ENCODE data around the gene DNAJC5G. TPM values are rescaled to one million over a fixed set of nuclear protein-coding genes. Genes with fewer than 3 reads are reported as not detected.
A peak's percentile ranks its signal among the peaks of the same experiment; 100 is the strongest.
"Not testable (repeated sequence)": the region's sequence is repeated elsewhere in the genome, so short reads cannot be mapped to it uniquely, and the experiment has no call there.

The DNAJC5G gene
- total RNA-seq, 6 experiments from 2014 or later = not detected

GRCh38 chr2:27264753-27265535 lies 10.3 kb upstream of the DNAJC5G start:
- peaks cover 0 to 31% (median 2%) of the 10 kb centered on the region in 4 donors for H3K4me1 ChIP-seq
- no peaks in the 10 kb centered on the region for H3K36me3 ChIP-seq
- TF ChIP-seq CTCF (IDR thresholded peaks at IDR 0.05) (peak; percentile 21 to 46 (median 41)), POLR2A (IDR thresholded peaks at IDR 0.05) (no peak)
- peak overlapping the region in 1 of 3 donors; percentile 14 for H3K4me3 ChIP-seq
- H3K9me3 ChIP-seq = no peaks in the 10 kb centered on the region
- intact Hi-C loops (cut with DNase I) = no loop called here
- H3K27me3 ChIP-seq = peaks cover 0 to 27% of the 10 kb centered on the region in 2 donors
- no peak overlapping the region for H3K27ac ChIP-seq
- WGBS (ENCODE audit: insufficient coverage, low coverage, low lambda C conversion rate, missing lambda C conversion rate) = 9% methylated on average over 12 of the region's 56 CpGs
- DNase-seq (peak in 1 of 3 donors; percentile 63), ATAC-seq (peak; percentile 62 to 66 (median 62))

GRCh38 chr2:27265536-27265870 lies 9.7 kb upstream of the DNAJC5G start:
- Histone ChIP-seq H3K4me1 (peaks cover 0 to 31% (median 2%) of the 10 kb centered on the region in 4 donors), H3K27me3 (peaks cover 0 to 27% of the 10 kb centered on the region in 2 donors), H3K27ac (no peak overlapping the region), H3K4me3 (no peak overlapping the region), H3K36me3 (no peaks in the 10 kb centered on the region), H3K9me3 (no peaks in the 10 kb centered on the region)
- TF ChIP-seq CTCF (IDR thresholded peaks at IDR 0.05) (no peak), POLR2A (IDR thresholded peaks at IDR 0.05) (no peak)
- intact Hi-C loops (cut with DNase I) = no loop called here
- DNase-seq (no peak), ATAC-seq (no peak)

- WGBS (ENCODE audit: insufficient coverage, low coverage, low lambda C conversion rate, missing lambda C conversion rate) = 84% methylated on average over 12 of the region's 13 CpGs
- H3K4me3 ChIP-seq; intact Hi-C loops (cut with DNase I); ATAC-seq; H3K27ac ChIP-seq; H3K36me3 ChIP-seq; H3K9me3 ChIP-seq; DNase-seq: not testable (repeated sequence)
- peaks cover 0 to 16% of the 10 kb centered on the region in 2 donors for H3K27me3 ChIP-seq
- H3K4me1 ChIP-seq = peaks cover 0 to 23% (median 0%) of the 10 kb centered on the region in 4 donors
Observed at GRCh38 chr2:27268296-27268695, 6.9 kb upstream of the DNAJC5G start.

- intact Hi-C loops (cut with DNase I) = loop anchor here (10.0 kb wide), 2 partner anchors 135 to 175 kb away; partner anchors contain the start of genes PREB (in 1 of the 2) and PRR30 (in 1 of the 2)
- WGBS (ENCODE audit: insufficient coverage, low coverage, low lambda C conversion rate, missing lambda C conversion rate) = 87% methylated on average over 3 of the region's 3 CpGs
- ATAC-seq (no peak), DNase-seq (no peak)
- Histone ChIP-seq H3K27me3 (no peaks in the 10 kb centered on the region), H3K9me3 (no peaks in the 10 kb centered on the region), H3K27ac (no peak overlapping the region), H3K4me3 (no peak overlapping the region), H3K36me3 (no peaks in the 10 kb centered on the region), H3K4me1 (peaks cover 0 to 6% (median 0%) of the 10 kb centered on the region in 4 donors)
- TF ChIP-seq POLR2A (IDR thresholded peaks at IDR 0.05) = no peak
- no peak for TF ChIP-seq CTCF (IDR thresholded peaks at IDR 0.05)
Observed at GRCh38 chr2:27270131-27270530, 5.1 kb upstream of the DNAJC5G start.

- DNase-seq = no peak
- TF ChIP-seq POLR2A (IDR thresholded peaks at IDR 0.05) (no peak), CTCF (IDR thresholded peaks at IDR 0.05) (no peak)
- Histone ChIP-seq H3K27me3 (no peaks in the 10 kb centered on the region), H3K4me3 (no peak overlapping the region), H3K27ac (no peak overlapping the region), H3K36me3 (no peaks in the 10 kb centered on the region), H3K4me1 (peaks cover 0 to 6% (median 0%) of the 10 kb centered on the region in 4 donors), H3K9me3 (no peaks in the 10 kb centered on the region)
- WGBS (ENCODE audit: insufficient coverage, low coverage, low lambda C conversion rate, missing lambda C conversion rate) = 83% methylated on average over 2 of the region's 2 CpGs
- intact Hi-C loops (cut with DNase I) = loop anchor here (10.0 kb wide), 2 partner anchors 136 to 176 kb away; partner anchors contain the start of genes PREB (in 1 of the 2) and PRR30 (in 1 of the 2)
- no peak for ATAC-seq
Observed at GRCh38 chr2:27270670-27271069, 4.6 kb upstream of the DNAJC5G start.

Measured in right lobe of liver (tissue), 6 donors.